Stimulated activated CD4-positive, alpha-beta T cell treated with anti-CD3 and anti-CD28 coated beads, Interleukin-1b, Interleukin-23, amount 100 ng/mL, for 48 hours (primary cell): ENCODE results near the gene SCML1.

Experiments
- DNase-seq: peaks from one replicate; pipeline ENCODE4 v3.0.0-alpha.2; 2020

The SCML1 gene

GRCh38 chrX:17736856-17737709 is at the start of gene SCML1:
Gene SCML1, plus strand, starts transcription at chrX:17737493. Its CDS starts 6,694 bp downstream, at chrX:17744187.
- DNase-seq = peak; percentile 93

GRCh38 chrX:17687648-17688047 is 49.6 kb upstream of the SCML1 start:
- DNase-seq = no peak

- peak; percentile 11 for DNase-seq
Measured at GRCh38 chrX:17689971-17690409, 47.3 kb upstream of the SCML1 start.

GRCh38 chrX:17692709-17693346 is 44.5 kb upstream of the SCML1 start:
- DNase-seq = no peak

- DNase-seq = no peak
Measured at GRCh38 chrX:17697191-17697590, 40.1 kb upstream of the SCML1 start.

GRCh38 chrX:17700976-17701375 is 36.3 kb upstream of the SCML1 start:
- no peak for DNase-seq

GRCh38 chrX:17703201-17703600 is 34.1 kb upstream of the SCML1 start:
- no peak for DNase-seq

- DNase-seq = no peak
Measured at GRCh38 chrX:17705211-17705610, 32.1 kb upstream of the SCML1 start.

- no peak for DNase-seq
Measured at GRCh38 chrX:17706676-17707075, 30.6 kb upstream of the SCML1 start.

- no peak for DNase-seq
Measured at GRCh38 chrX:17707731-17708130, 29.6 kb upstream of the SCML1 start.

GRCh38 chrX:17710871-17711301 is 26.4 kb upstream of the SCML1 start:
- DNase-seq = no peak

GRCh38 chrX:17713288-17713687 is 24.0 kb upstream of the SCML1 start:
- no peak for DNase-seq

- no peak for DNase-seq
Measured at GRCh38 chrX:17718649-17719165, 18.6 kb upstream of the SCML1 start.

GRCh38 chrX:17719711-17720110 is 17.6 kb upstream of the SCML1 start:
- no peak for DNase-seq

- no peak for DNase-seq
Measured at GRCh38 chrX:17721715-17722114, 15.6 kb upstream of the SCML1 start.

GRCh38 chrX:17725181-17725580 is 12.1 kb upstream of the SCML1 start:
- no peak for DNase-seq

- no peak for DNase-seq
Measured at GRCh38 chrX:17732138-17732783, 5.0 kb upstream of the SCML1 start.

- no peak for DNase-seq
Measured at GRCh38 chrX:17735406-17735805, 1.9 kb upstream of the SCML1 start.

GRCh38 chrX:17736478-17736855 is 826 bp upstream of the SCML1 start:
- no peak for DNase-seq

- no peak for DNase-seq
Measured at GRCh38 chrX:17737710-17737985, 355 bp downstream of the SCML1 start.

- DNase-seq = peak; percentile 36
Measured at GRCh38 chrX:17737986-17738713, 857 bp downstream of the SCML1 start.

GRCh38 chrX:17738737-17739535 is 1.6 kb downstream of the SCML1 start:
- DNase-seq = no peak
